ENCODE data around the gene OPTC. TPM values are rescaled to one million over a fixed set of nuclear protein-coding genes. Genes with fewer than 3 reads are reported as not detected.

OPTC gene
- total RNA-seq, 5 donors from 2014 or later (not counting 1 experiment from before 2014, with no cell fraction given) = not detected

DNA sequence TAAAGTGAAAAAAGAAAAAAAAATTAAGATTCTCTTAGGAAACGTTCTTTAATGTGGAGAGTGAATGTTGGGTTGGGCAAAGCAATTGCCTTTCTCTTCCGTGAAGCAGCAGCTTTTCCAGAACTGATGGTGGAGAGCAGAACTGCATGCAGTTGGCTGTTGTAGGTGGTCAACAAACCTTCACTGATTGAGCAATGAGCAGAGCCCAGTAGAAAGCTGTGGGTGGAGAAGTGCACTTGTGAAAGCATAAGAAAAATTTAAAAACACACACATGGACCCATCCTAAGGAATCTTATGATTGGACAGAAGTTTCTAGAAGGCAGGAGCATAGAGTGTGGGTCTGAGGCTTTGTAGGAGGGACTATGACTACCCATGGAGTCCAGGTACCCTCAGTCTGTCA, 13.9 kb upstream of the OPTC start:
- no peak overlapping the region for H3K27ac ChIP-seq (ENCODE audit: low read length)
- H3K4me1 ChIP-seq (ENCODE audit: control insufficient read depth in 1 of 2, extremely low read depth in 1 of 2, insufficient read depth in 2 of 2, low read length in 2 of 2) = peaks cover 0 to 6% of the 10 kb centered on the region in 2 experiments
- ChIA-PET CTCF (interaction anchor here in 1 of 2 donors (1.9 kb wide), 1 partner anchor 213 kb away, joined by 6 read pairs; no protein-coding TSS in a partner anchor), POLR2A (no interaction called here)
- peaks cover 0 to 16% of the 10 kb centered on the region in 2 experiments for H3K27me3 ChIP-seq (replicated peaks in 1 of 2; ENCODE audit: control insufficient read depth in 2 of 2, extremely low read depth in 1 of 2, insufficient read depth in 2 of 2, low read length in 1 of 2)
- no peak overlapping the region for H3K27ac Mint-ChIP-seq
- ATAC-seq (replicated peaks in 1 of 4) (no peak), DNase-seq (no peak)
- 67% methylated on average over 2 of the region's 2 CpGs for WGBS (ENCODE audit: insufficient coverage)
- no peak overlapping the region for H3K4me3 Mint-ChIP-seq
- H3K36me3 Mint-ChIP-seq = no peaks in the 10 kb centered on the region
- H3K4me3 ChIP-seq (ENCODE audit: control insufficient read depth in 1 of 2, extremely low read depth in 1 of 2, low read length in 1 of 2) = no peak overlapping the region
- no peaks in the 10 kb centered on the region for H3K9me3 Mint-ChIP-seq
- peaks cover 7 to 9% of the 10 kb centered on the region in 2 donors for H3K27me3 Mint-ChIP-seq
- H3K36me3 ChIP-seq (ENCODE audit: control insufficient read depth in 2 of 2, extremely low read depth in 1 of 2, insufficient read depth in 1 of 2, low read length in 1 of 2) = no peaks in the 10 kb centered on the region
- peaks cover 5 to 11% (median 7%) of the 10 kb centered on the region in 3 donors for H3K4me1 Mint-ChIP-seq
- no peaks in the 10 kb centered on the region for H3K9me3 ChIP-seq

DNA sequence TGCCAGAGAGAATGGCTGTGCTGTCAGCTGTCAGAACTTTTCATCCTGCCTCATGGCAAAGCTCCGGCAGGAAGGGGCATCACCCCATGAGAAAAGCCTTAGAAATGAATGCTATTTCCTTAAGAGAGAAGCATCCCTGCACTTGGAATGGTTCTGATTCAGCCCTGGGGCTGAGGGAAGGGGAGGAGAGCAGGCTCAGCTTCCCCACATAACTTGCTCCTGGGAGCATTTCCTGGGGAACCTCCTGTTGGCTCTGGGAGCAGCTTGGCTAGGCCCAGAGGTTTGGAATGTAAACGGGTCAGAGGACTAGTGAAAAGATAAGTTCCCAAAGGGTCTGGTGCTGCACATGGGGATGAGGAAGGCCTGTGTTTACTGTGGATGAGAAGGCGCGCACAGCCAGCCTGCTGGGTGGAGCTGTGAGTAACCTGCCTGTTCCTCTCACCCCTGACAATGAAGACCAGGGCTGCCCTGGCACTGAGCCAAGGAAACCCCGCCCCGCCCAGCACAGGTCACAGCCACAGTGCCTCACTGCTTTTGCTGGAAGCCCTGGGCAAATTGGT, 13.3 kb upstream of the OPTC start:
- POLR2A ChIA-PET = interaction anchor here in 1 of 2 donors (0.5 kb wide), 1 partner anchor 459 kb away, joined by 3 read pairs; no protein-coding TSS in a partner anchor
- CTCF ChIA-PET = interaction anchor here in 1 of 2 donors (1.9 kb wide), 1 partner anchor 213 kb away, joined by 6 read pairs; no protein-coding TSS in a partner anchor
- ATAC-seq (replicated peaks in 1 of 4) (peak in 3 of 4 experiments; percentile 55 to 73 (median 63)), DNase-seq (peak in 24 of 35 experiments; percentile 9 to 59 (median 31))
- Mint-ChIP-seq H3K27ac (no peak overlapping the region), H3K4me1 (peaks cover 5 to 11% (median 7%) of the 10 kb centered on the region in 3 donors), H3K36me3 (no peaks in the 10 kb centered on the region), H3K27me3 (peaks cover 6 to 7% of the 10 kb centered on the region in 2 donors), H3K4me3 (no peak overlapping the region), H3K9me3 (no peaks in the 10 kb centered on the region)
- H3K27me3 ChIP-seq (replicated peaks in 1 of 2; ENCODE audit: control insufficient read depth in 2 of 2, extremely low read depth in 1 of 2, insufficient read depth in 2 of 2, low read length in 1 of 2) = peaks cover 0 to 15% of the 10 kb centered on the region in 2 experiments
- no peaks in the 10 kb centered on the region for H3K36me3 ChIP-seq (ENCODE audit: control insufficient read depth in 2 of 2, extremely low read depth in 1 of 2, insufficient read depth in 1 of 2, low read length in 1 of 2)
- no peak overlapping the region for H3K27ac ChIP-seq (ENCODE audit: low read length)
- H3K9me3 ChIP-seq = no peaks in the 10 kb centered on the region
- WGBS (ENCODE audit: insufficient coverage) = 43% methylated on average over 3 of the region's 6 CpGs
- no peak overlapping the region for H3K4me3 ChIP-seq (ENCODE audit: control insufficient read depth in 1 of 2, extremely low read depth in 1 of 2, low read length in 1 of 2)
- peaks cover 0 to 6% of the 10 kb centered on the region in 2 experiments for H3K4me1 ChIP-seq (ENCODE audit: control insufficient read depth in 1 of 2, extremely low read depth in 1 of 2, insufficient read depth in 2 of 2, low read length in 2 of 2)

DNA sequence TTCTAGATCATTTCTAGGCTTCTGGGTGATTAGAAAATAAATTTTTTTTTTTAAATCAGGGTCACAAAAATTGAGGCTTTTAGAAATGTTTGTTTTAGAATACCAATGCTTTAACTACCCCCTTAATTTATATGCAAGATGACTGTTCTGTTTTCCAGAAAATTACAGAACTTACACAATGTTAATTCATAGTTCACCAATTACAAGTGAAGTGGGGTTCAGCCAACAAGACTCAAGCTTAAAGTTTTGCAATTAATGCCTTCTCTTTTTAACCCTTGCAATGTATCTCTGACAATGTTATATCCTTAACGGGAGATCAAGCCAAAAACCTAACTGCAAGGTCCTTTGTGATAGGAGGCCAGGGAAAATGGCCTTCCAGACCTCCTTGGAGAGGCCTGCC, 12.8 kb upstream of the OPTC start:
- H3K36me3 Mint-ChIP-seq = no peaks in the 10 kb centered on the region
- H3K27me3 Mint-ChIP-seq = peaks cover 2 to 3% of the 10 kb centered on the region in 2 donors
- no peak for DNase-seq

DNA sequence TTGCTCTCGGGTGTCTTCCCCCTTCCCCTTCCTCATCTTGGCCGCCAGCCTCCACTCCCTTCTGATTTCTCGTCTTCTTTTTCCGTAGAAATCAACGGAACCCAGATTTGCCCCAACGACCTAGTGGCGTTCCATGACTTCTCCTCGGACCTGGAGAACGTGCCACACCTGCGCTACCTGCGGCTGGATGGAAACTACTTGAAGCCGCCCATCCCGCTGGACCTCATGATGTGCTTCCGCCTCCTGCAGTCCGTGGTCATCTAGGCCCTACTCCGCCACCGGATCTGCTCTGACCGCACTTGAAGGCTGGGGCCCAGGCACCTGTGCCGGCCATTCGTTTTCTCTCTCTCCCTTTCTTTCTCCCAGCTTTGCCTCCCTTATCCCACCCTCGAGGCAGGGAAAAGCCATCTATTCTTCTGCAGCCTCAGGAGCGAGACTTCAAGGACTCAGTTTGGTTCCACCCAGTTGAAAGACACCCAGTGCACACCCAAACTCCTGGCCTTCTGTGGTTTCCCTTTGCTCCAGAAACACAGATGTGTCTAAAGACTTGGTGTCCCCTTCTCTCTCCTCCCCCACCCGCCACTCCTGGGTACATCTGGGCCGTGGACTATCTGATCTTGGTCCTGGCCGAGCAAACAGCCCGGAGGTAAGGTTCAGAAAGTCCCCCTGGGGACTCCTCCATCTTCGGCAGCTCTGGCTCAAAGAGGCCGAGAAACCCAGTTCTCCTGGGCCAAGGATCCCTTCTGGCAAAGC, 7.2 kb upstream of the OPTC start:
- 94% methylated on average over 26 of the region's 28 CpGs for WGBS (ENCODE audit: insufficient coverage)
- H3K9me3 ChIP-seq = no peaks in the 10 kb centered on the region
- peak in 1 of 35 experiments; percentile 8 for DNase-seq
- peak overlapping the region; percentile 5 to 74 for H3K27ac Mint-ChIP-seq
- POLR2A ChIA-PET = interaction anchor here in 1 of 2 donors (0.6 kb wide), 1 partner anchor 158 kb away, joined by 4 read pairs; no protein-coding TSS in a partner anchor
- CTCF ChIA-PET = interaction anchor here (0.7 to 3.8 kb wide), 5 partner anchors 44 to 341 kb away, joined by 3 to 65 read pairs (median 7); no protein-coding TSS in a partner anchor
- H3K27ac ChIP-seq (ENCODE audit: low read length) = no peak overlapping the region
- H3K27me3 Mint-ChIP-seq = peaks cover 2 to 3% of the 10 kb centered on the region in 2 donors
- peaks cover 2 to 17% of the 10 kb centered on the region in 2 experiments for H3K4me1 ChIP-seq (ENCODE audit: control insufficient read depth in 1 of 2, extremely low read depth in 1 of 2, insufficient read depth in 2 of 2, low read length in 2 of 2)
- H3K9me3 Mint-ChIP-seq = no peaks in the 10 kb centered on the region
- H3K27me3 ChIP-seq (replicated peaks in 1 of 2; ENCODE audit: control insufficient read depth in 2 of 2, extremely low read depth in 1 of 2, insufficient read depth in 2 of 2, low read length in 1 of 2) = peaks cover 0 to 6% of the 10 kb centered on the region in 2 experiments
- no peaks in the 10 kb centered on the region for H3K36me3 Mint-ChIP-seq
- H3K4me3 ChIP-seq (ENCODE audit: control insufficient read depth in 1 of 2, extremely low read depth in 1 of 2, low read length in 1 of 2) = no peak overlapping the region
- no peak for ATAC-seq (replicated peaks in 1 of 4)
- H3K36me3 ChIP-seq (ENCODE audit: control insufficient read depth in 2 of 2, extremely low read depth in 1 of 2, insufficient read depth in 1 of 2, low read length in 1 of 2) = no peaks in the 10 kb centered on the region
- peaks cover 7 to 10% (median 7%) of the 10 kb centered on the region in 3 donors for H3K4me1 Mint-ChIP-seq
- peak overlapping the region; percentile 71 to 77 (median 76) for H3K4me3 Mint-ChIP-seq

More for the DNA sequence above, 12.8 kb upstream of the OPTC start:
- H3K4me1 ChIP-seq (ENCODE audit: control insufficient read depth in 1 of 2, extremely low read depth in 1 of 2, insufficient read depth in 2 of 2, low read length in 2 of 2) = peaks cover 0 to 6% of the 10 kb centered on the region in 2 experiments
- H3K27me3 ChIP-seq (replicated peaks in 1 of 2; ENCODE audit: control insufficient read depth in 2 of 2, extremely low read depth in 1 of 2, insufficient read depth in 2 of 2, low read length in 1 of 2) = peaks cover 0 to 15% of the 10 kb centered on the region in 2 experiments
- H3K27ac ChIP-seq (ENCODE audit: low read length) = no peak overlapping the region
- peaks cover 5 to 11% (median 7%) of the 10 kb centered on the region in 3 donors for H3K4me1 Mint-ChIP-seq
- ChIA-PET CTCF (interaction anchor here in 1 of 2 donors (1.9 kb wide), 1 partner anchor 214 kb away, joined by 6 read pairs; no protein-coding TSS in a partner anchor), POLR2A (interaction anchor here in 1 of 2 donors (0.5 kb wide), 1 partner anchor 460 kb away, joined by 3 read pairs; no protein-coding TSS in a partner anchor)
- H3K4me3 Mint-ChIP-seq = no peak overlapping the region
- H3K9me3 Mint-ChIP-seq = no peaks in the 10 kb centered on the region
- WGBS (ENCODE audit: insufficient coverage) = no CpG with 5 or more reads among the region's 1 CpG
- no peaks in the 10 kb centered on the region for H3K36me3 ChIP-seq (ENCODE audit: control insufficient read depth in 2 of 2, extremely low read depth in 1 of 2, insufficient read depth in 1 of 2, low read length in 1 of 2)
- no peak for ATAC-seq (replicated peaks in 1 of 4)
- H3K9me3 ChIP-seq = no peaks in the 10 kb centered on the region
- H3K4me3 ChIP-seq (ENCODE audit: control insufficient read depth in 1 of 2, extremely low read depth in 1 of 2, low read length in 1 of 2) = no peak overlapping the region
- no peak overlapping the region for H3K27ac Mint-ChIP-seq

DNA sequence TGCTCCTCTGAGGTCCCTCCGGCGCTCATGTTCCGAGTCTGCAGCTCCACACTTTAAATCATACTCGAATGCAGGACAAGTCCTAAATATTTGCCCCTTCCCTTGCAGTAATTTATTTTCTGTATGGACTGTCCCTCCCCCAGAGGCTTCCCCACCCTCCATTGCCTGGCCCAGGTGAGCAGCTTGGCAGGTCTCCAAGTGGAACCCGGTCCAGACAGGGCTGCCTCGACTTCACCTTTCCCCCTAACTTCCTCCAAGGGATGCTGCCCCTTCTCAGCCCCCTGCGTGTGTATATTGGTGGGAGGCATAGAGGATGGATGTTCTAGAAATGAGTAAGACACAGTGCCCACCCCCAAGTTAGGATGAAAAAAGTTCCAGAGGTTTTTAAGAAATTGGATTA, 5.4 kb upstream of the OPTC start:
- Mint-ChIP-seq H3K4me1 (peaks cover 7 to 10% (median 7%) of the 10 kb centered on the region in 3 donors), H3K4me3 (peak overlapping the region in 1 of 3 donors; percentile 36), H3K36me3 (no peaks in the 10 kb centered on the region), H3K27me3 (peaks cover 6 to 11% of the 10 kb centered on the region in 2 donors), H3K27ac (no peak overlapping the region), H3K9me3 (no peaks in the 10 kb centered on the region)
- ATAC-seq (replicated peaks in 1 of 4) = no peak
- 60% methylated on average over 1 of the region's 7 CpGs for whole genome bisulfite sequencing (ENCODE audit: insufficient coverage)
- H3K4me1 ChIP-seq (ENCODE audit: control insufficient read depth in 1 of 2, extremely low read depth in 1 of 2, insufficient read depth in 2 of 2, low read length in 2 of 2) = peaks cover 2 to 17% of the 10 kb centered on the region in 2 experiments
- no peak overlapping the region for H3K27ac ChIP-seq (ENCODE audit: low read length)
- no peak overlapping the region for H3K4me3 ChIP-seq (ENCODE audit: control insufficient read depth in 1 of 2, extremely low read depth in 1 of 2, low read length in 1 of 2)
- DNase-seq = no peak
- ChIA-PET POLR2A (interaction anchor here in 1 of 2 donors (0.5 kb wide), 1 partner anchor 965 kb away, joined by 6 read pairs; no protein-coding TSS in a partner anchor), CTCF (interaction anchor here (0.5 to 3.8 kb wide), 8 partner anchors 92 to 566 kb away, joined by 3 to 65 read pairs (median 4); no protein-coding TSS in a partner anchor)
- H3K36me3 ChIP-seq (ENCODE audit: control insufficient read depth in 2 of 2, extremely low read depth in 1 of 2, insufficient read depth in 1 of 2, low read length in 1 of 2) = no peaks in the 10 kb centered on the region
- no peaks in the 10 kb centered on the region for H3K9me3 ChIP-seq
- peaks cover 0 to 14% of the 10 kb centered on the region in 2 experiments for H3K27me3 ChIP-seq (replicated peaks in 1 of 2; ENCODE audit: control insufficient read depth in 2 of 2, extremely low read depth in 1 of 2, insufficient read depth in 2 of 2, low read length in 1 of 2)

DNA sequence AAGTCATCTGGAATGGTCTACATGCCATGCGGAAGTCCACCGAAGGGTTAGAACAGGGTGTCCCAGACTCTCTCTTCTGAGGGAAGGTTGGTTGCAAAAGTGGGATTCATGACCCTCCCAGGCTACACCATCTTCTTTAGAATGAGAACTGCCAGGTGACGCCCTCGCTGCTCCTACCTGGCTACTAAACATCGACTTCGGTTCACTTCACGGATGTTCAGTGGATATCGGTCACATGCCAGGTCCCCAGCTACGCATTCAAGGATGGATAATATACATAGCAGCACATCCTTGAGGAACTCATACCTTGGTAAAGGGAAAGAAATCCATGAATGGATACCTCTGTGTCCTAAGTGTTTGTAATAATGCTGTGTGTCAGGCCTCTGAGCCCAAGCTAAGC, 3.3 kb upstream of the OPTC start:
- 100% methylated on average over 3 of the region's 9 CpGs for WGBS (ENCODE audit: insufficient coverage)

More for the DNA sequence above, 3.3 kb upstream of the OPTC start:
- POLR2A ChIA-PET = no interaction called here
- H3K4me3 ChIP-seq (ENCODE audit: control insufficient read depth in 1 of 2, extremely low read depth in 1 of 2, low read length in 1 of 2) = no peak overlapping the region
- Mint-ChIP-seq H3K4me3 (no peak overlapping the region), H3K27ac (no peak overlapping the region), H3K36me3 (no peaks in the 10 kb centered on the region), H3K27me3 (peaks cover 9 to 13% of the 10 kb centered on the region in 2 donors), H3K9me3 (no peaks in the 10 kb centered on the region), H3K4me1 (peaks cover 7 to 10% (median 7%) of the 10 kb centered on the region in 3 donors)
- H3K9me3 ChIP-seq = no peaks in the 10 kb centered on the region
- H3K4me1 ChIP-seq (ENCODE audit: control insufficient read depth in 1 of 2, extremely low read depth in 1 of 2, insufficient read depth in 2 of 2, low read length in 2 of 2) = peaks cover 2 to 17% of the 10 kb centered on the region in 2 experiments
- no peak overlapping the region for H3K27ac ChIP-seq (ENCODE audit: low read length)
- peaks cover 0 to 19% of the 10 kb centered on the region in 2 experiments for H3K27me3 ChIP-seq (replicated peaks in 1 of 2; ENCODE audit: control insufficient read depth in 2 of 2, extremely low read depth in 1 of 2, insufficient read depth in 2 of 2, low read length in 1 of 2)
- DNase-seq = no peak
- ATAC-seq (replicated peaks in 1 of 4) = no peak
- CTCF ChIA-PET = interaction anchor here in 1 of 2 donors (0.6 kb wide), 1 partner anchor 577 kb away, joined by 3 read pairs; no protein-coding TSS in a partner anchor
- H3K36me3 ChIP-seq (ENCODE audit: control insufficient read depth in 2 of 2, extremely low read depth in 1 of 2, insufficient read depth in 1 of 2, low read length in 1 of 2) = no peaks in the 10 kb centered on the region

Data from T-cell (primary cell).